Measurements from ENCODE around the gene PRKAG2.

The PRKAG2 gene

GRCh38 chr7:151710646-151711434, 166.1 kb downstream of the PRKAG2 start:
- DNase-seq (ENCODE audit: low spot score): no peak

DNA sequence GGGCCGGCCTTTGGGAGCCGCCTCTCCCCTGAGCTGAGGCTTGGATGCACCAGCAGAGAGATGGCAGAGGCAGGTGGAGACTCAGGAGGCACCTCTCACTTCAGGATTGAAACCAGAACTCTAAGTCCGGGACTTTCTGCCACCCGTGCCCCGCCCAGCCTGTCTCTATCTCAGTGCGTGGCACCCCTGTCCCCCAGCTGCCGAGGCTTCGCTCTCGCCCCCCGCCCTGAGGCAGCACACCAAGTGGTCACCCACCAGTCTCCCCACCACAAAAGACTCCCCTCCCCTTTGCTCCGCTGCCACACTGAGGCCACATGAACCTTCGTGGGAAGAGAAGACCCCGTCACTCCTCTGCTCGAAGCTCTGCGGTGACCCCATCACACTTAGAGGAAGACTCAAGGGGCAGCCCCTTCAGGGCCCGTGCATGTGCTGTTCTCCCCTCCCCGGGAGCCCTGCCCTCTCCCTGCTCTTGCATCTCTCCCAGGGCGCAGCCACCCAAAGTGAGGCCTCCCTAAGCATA, 166.7 kb downstream of the PRKAG2 start:
- DNase-seq (ENCODE audit: low spot score): no peak

DNA sequence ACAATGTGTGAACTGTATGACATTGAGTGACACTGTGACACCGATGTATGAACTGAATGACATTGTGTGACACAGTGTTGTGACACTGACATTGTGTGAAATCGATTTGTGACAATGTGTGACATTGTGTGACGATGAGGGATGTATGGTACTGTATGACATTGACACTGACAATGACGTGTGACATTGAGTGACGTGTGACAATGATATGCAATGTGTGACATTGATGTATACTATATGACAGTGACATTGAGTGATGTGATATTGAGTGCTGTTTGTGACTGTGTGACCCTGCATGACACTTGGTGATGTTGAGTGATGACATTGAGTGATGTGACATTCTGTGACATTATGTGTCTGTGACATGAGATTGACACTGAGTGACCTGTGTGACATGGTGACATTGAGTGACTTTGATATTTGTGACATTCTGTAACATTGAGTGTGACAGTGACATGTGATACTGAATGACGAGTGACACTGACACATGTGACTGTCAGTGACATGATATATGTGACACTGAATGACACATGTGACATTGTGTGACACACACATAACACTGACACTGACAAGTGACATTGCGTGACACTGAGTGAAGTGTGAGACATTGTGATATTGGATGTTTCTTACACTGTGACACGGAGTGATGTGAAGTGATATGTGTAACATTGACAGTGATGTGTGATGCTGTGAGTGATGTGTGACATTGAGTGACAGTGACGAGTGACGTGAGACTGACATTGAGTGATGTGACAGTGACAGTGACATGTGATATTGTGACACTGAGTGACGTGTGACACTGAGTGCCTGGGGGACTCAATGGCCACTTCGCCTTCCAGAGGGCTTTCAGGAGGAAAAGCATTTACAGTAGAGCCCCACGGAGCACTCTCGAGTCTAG, 167.5 kb downstream of the PRKAG2 start:
- DNase-seq (ENCODE audit: low spot score): no peak

DNA sequence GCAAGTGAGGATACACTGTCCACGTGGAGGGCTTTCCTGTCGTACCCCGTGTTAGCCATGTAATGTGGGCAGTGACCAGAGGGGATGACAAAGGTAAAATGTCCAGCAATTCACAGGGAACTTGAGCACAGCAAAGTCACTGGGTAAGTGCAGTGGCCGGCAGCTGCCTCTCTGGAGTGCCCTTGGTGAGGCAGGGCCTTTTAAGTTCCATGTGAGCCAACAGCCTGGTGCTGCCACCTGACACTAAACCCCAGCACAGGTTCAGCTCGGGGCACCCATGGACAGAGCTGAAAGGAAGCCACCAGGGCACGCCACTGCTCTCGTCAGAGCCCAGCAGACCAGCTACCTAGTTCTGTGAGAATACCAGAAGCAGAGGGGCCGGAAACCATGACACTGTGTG, 168.3 kb downstream of the PRKAG2 start:
- DNase-seq (ENCODE audit: low spot score): no peak

DNA sequence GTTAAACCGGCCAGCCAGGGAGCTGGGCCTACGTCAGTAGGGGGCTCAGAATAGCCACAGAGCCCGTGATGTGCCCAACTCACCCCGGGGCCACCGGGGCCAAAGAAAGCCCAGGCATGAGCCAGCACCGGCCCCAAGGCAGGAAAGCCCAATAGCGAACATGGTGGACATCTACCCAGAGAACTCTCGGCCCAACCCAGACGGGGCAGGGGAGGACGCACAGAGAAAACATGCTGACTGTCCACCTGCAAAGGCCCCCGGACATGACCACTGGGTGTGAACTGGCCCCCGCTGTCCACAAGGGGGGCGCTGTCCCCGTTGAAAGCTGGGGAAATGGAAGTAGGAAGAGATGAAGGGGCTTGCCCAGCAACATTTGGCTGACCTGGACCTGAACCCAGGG, 169.2 kb downstream of the PRKAG2 start:
- DNase-seq (ENCODE audit: low spot score): no peak

DNA sequence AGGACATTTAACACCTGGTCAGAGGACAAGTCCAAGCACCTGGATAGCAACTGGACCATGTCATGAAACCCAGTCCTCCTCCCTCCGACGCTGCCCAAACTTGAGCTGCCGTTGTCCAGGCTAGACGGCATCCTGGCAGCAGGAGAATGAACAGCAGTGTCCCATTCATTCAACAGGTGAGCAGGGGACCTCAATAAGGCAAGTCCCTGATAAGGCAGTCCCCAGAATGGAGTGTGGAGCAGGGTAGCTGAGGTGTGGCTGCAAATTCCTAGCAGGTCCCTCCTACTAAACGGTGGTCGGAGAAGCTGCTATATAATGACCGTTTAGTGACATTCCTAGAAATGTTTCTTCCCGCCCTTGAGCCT, 169.8 kb downstream of the PRKAG2 start:
- no peak for DNase-seq (ENCODE audit: low spot score)

- DNase-seq (ENCODE audit: low spot score): no peak
Measured at GRCh38 chr7:151706277-151707104, 170.4 kb downstream of the PRKAG2 start.

GRCh38 chr7:151705636-151706276, 171.2 kb downstream of the PRKAG2 start:
- peak; percentile 73 for DNase-seq (ENCODE audit: low spot score)

- no peak for DNase-seq (ENCODE audit: low spot score)
Measured at GRCh38 chr7:151704960-151705635, 171.8 kb downstream of the PRKAG2 start.

GRCh38 chr7:151704299-151704959, 172.5 kb downstream of the PRKAG2 start:
- no peak for DNase-seq (ENCODE audit: low spot score)

DNA sequence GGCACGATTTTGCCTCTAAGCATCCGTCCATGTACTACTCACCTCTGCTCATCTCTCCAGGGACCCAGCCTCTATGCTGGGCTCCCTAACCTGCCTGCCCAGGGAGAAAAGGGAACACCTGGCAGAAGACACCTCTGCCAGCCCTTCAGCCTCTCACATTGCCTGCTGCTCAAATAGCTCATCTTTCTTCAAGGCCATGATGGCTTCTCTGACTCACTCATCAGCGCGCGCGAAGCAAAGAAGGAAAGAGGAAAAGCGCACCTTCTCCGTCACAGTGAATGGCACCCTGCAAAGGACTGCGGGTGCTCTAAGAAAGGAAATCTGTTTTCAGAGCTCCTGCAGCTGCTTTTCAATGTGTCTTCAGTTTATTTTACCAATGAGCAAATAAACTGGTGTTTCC, 174.0 kb downstream of the PRKAG2 start:
- DNase-seq (ENCODE audit: low spot score): no peak

DNA sequence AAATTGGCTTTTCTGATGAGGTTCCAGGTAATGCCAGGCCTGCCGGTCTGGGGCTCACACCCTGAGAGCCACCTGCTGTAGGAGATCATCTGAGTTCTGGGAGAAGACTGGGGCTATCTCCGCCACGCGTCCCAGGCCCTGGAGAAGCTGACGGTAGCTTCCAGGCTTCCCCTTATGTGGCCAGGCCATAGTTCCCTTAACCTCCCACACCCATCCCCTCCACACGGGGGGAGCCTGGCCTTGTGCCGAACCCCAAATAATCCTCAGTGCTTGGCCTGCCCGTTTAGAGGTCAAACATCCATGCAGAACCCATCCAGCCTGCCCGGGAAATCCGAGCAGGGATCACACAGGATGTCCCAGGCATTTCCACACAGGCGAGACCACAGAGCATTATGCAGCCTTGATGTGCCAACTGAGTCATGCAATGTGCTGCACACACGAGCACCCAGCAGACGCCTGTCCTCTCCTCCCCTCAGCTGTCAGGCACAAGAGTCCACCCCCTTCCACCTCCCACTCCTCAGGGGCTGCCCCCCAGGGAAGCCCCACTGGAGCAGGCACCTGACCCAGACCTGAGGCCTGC, 176.2 kb downstream of the PRKAG2 start:
- DNase-seq (ENCODE audit: low spot score): peak; percentile 49

GRCh38 chr7:151699928-151700319, 177.0 kb downstream of the PRKAG2 start:
- no peak for DNase-seq (ENCODE audit: low spot score)

DNA sequence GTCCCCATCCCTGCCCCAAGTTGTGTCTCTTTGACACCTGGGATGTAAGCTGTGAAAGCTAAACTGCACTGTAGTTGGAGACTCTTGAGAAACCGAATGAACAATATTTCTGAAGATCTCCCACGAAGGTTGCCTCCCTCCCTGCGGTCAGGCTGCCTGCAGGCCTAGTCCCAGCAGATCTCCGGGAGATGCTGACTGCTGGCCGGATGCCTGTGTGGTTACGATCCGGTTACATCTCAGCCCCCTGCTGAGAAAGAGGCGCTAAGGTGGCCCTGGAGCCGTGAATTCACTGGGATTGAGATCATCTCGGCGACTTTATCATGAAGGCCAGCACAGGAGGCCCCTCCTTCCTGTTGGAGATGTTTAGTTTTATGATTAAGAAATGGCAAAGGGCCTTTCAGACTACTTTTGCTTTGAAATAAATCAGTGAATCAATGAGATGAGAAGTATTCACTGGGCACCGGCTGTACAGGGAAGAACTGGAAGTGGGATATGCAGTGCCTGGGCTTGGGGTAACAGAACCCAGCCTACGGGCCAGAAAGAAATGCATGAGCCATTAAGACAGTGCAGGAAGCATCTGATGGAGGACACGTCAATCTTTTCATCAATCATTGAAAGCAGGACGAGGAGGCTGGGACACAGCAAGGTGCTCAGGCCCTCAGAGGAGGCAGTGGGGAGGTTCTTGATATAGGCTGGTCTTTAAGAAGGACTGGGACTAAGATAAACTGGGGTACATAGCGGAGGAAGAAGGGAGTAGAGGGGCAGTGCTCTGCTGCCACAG, 177.6 kb downstream of the PRKAG2 start:
- DNase-seq (ENCODE audit: low spot score): no peak

DNA sequence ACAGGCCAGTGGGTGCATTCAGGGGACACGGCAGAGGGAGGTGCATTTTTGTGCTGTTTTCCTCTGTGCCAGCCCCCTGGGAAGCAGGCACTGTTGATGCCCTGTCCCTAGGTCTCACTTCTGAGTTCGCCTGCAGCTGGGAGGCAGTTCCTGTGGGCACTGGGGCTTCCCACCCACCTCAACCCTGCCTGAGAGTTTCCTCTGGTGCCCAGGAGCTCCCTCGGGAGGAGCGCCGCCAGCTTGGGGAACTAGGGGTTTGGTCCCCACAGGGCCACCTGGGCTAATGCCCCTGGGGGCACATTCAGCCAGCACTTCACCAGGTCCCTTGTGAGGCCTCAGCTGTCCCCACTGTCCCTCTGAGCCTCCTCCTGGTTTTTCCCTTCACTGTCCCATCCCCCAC, 179.0 kb downstream of the PRKAG2 start:
- DNase-seq (ENCODE audit: low spot score): no peak

- DNase-seq (ENCODE audit: low spot score): no peak
Measured at GRCh38 chr7:151697515-151697895, 179.4 kb downstream of the PRKAG2 start.

DNA sequence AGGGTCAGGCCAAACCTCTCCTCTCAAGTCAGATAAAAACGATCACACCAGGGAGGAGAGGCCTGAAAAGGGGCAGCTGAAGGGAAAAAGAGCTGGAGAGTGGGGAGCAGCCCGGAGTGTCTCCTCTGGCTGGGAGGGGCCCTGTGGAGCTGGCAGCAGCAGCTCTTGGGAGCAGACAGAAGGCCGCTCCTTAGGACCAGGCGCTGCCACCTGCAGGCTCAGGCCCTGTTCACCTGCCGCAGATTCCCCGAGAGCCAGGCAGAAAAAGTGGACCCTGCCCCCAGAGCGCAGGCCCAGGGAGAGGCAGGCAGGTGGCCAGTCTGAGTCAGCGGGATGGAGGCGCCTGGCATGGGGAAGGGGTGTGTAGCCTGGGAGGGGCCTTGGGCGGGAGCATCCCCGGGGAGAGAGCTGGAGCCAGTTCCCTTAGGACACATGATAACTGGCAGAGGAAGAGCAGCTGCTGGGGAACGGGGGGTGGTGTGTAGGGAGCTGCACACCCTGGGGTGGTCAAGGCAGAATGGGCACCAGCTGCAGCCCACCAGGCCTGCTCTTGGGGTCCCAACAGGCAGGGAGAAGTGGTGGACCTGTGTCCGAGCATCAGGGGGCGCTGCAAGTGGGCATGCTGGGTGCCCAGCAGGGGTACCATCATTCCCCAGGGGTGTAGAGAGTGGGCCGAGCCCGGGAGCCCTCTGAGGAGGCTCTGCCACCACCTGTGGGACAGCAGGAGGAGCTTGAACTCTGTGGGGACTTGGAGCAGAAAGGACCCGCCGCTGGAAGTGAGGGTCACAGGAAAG, 180.0 kb downstream of the PRKAG2 start:
- DNase-seq (ENCODE audit: low spot score): no peak

DNA sequence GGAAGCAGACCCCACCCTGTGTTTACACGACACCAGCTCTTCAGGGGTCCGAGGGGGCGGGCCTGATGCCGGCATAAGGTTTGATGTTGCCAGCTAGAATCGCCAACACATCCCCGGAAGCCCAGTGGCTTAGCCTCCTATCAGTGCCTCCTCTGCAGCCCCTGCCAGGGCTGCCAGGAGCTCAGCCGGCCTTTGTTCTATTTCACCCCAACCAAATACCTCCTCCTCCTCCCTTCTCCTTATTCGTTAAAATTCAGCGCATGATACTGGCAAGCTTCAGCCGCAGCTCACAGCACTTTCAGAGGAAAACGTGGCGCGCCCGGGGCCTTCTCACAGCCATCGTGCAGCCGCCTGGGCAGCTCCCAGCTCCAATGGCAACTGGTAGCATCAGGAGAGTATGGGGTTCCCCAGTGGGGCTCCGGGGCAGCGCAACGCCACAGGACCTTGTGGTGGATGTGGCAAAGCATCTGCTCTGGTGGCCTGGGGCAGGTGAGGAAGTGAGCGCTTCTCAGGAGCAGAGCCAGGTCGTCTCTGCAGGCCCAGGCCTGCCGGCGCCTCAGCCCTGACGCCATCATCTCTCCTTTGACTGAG, 180.9 kb downstream of the PRKAG2 start:
- no peak for DNase-seq (ENCODE audit: low spot score)
